GM21529 (cell line): Measurements from ENCODE around the gene PIK3R1.

Source experiments
- ATAC-seq: cut with Tn5 transposase; IDR thresholded peaks from one replicate; pipeline ENCODE4 v1.9.1; 2021; ENCODE audit not compliant: unreplicated experiment

Gene PIK3R1

GRCh38 chr5:68250661-68251298 is 35.2 kb downstream of the PIK3R1 start:
- ATAC-seq = no peak

- no peak for ATAC-seq
These were observed 35.8 kb downstream of the PIK3R1 start for GRCh38 chr5:68251386-68251785.

GRCh38 chr5:68251804-68252522 is 36.4 kb downstream of the PIK3R1 start:
- ATAC-seq = no peak

- ATAC-seq = peak; percentile 78
These were observed 37.4 kb downstream of the PIK3R1 start for GRCh38 chr5:68252673-68253623.

- ATAC-seq = no peak
These were observed 38.3 kb downstream of the PIK3R1 start for GRCh38 chr5:68253624-68254585.

GRCh38 chr5:68254810-68255209 is 39.3 kb downstream of the PIK3R1 start:
- ATAC-seq = no peak

- ATAC-seq = no peak
These were observed 40.0 kb downstream of the PIK3R1 start for GRCh38 chr5:68255305-68256120.

- ATAC-seq = no peak
These were observed 41.7 kb downstream of the PIK3R1 start for GRCh38 chr5:68257210-68257609.

- no peak for ATAC-seq
These were observed 43.0 kb downstream of the PIK3R1 start for GRCh38 chr5:68258531-68258930.

- no peak for ATAC-seq
These were observed 44.1 kb downstream of the PIK3R1 start for GRCh38 chr5:68259700-68260099.

GRCh38 chr5:68260467-68260866 is 44.9 kb downstream of the PIK3R1 start:
- no peak for ATAC-seq

- no peak for ATAC-seq
These were observed 45.6 kb downstream of the PIK3R1 start for GRCh38 chr5:68261169-68261568.

GRCh38 chr5:68261569-68262065 is 46.1 kb downstream of the PIK3R1 start:
- ATAC-seq = no peak

GRCh38 chr5:68264024-68264956 is 48.7 kb downstream of the PIK3R1 start:
- no peak for ATAC-seq

- ATAC-seq = no peak
These were observed 49.8 kb downstream of the PIK3R1 start for GRCh38 chr5:68265347-68265746.

GRCh38 chr5:68265822-68266395 is 50.4 kb downstream of the PIK3R1 start:
- no peak for ATAC-seq

- no peak for ATAC-seq
These were observed 50.9 kb downstream of the PIK3R1 start for GRCh38 chr5:68266457-68266856.

GRCh38 chr5:68267066-68267465 is 51.5 kb downstream of the PIK3R1 start:
- ATAC-seq = no peak
